SU-DHL-6 (cell line): ENCODE results near the gene SLC14A1.

Source experiments
- H2AFZ ChIP-seq: fragments of 200-600 bp; sonication (generic); 2 replicates; pipeline ENCODE4 v1.6.1; 2014; ENCODE audit warnings: low read depth, mild to moderate bottlenecking, moderate library complexity, mixed read lengths, antibody characterized with exemption, low read length; ENCODE audit not compliant: severe bottlenecking
- H3F3A ChIP-seq: fragments of 200-600 bp; shearing (Covaris generic); 2 replicates; pipeline ENCODE4 v1.6.0; 2016; ENCODE audit warnings: antibody characterized with exemption, mild to moderate bottlenecking; ENCODE audit not compliant: insufficient read depth
- H3K27ac ChIP-seq: fragments of 200-600 bp; sonication (generic); 2 replicates; pipeline ENCODE4 v1.5.1; 2016; ENCODE audit warnings: low read depth, mild to moderate bottlenecking, low read length, moderate library complexity, mixed read lengths
- H3K27me3 ChIP-seq: fragments of 200-600 bp; sonication (generic), shearing (Covaris generic); 2 replicates; pipeline ENCODE4 v1.6.0; 2014; ENCODE audit warnings: mild to moderate bottlenecking, low read length
- H3K36me3 ChIP-seq: fragments of 200-600 bp; sonication (generic); 2 replicates; pipeline ENCODE4 v1.6.1; 2014; ENCODE audit warnings: mild to moderate bottlenecking, low read length, mixed read lengths
- H3K4me2 ChIP-seq: fragments of 300-600, 200-600 bp; shearing (Covaris generic), sonication (generic); 2 replicates; pipeline ENCODE4 v1.6.0; 2014; ENCODE audit warnings: low read length, low read depth, mild to moderate bottlenecking; ENCODE audit not compliant: poor library complexity, severe bottlenecking
- H3K4me3 ChIP-seq: fragments of 200-600 bp; sonication (generic); 2 replicates; pipeline ENCODE4 v1.5.1; 2014; ENCODE audit warnings: antibody characterized with exemption, low read length, mild to moderate bottlenecking, mixed read lengths; ENCODE audit not compliant: insufficient read depth, poor library complexity, severe bottlenecking
- H3K79me2 ChIP-seq: fragments of 200-600 bp; sonication (generic); 2 replicates; pipeline ENCODE4 v1.6.1; 2014; ENCODE audit warnings: mild to moderate bottlenecking, low read length, moderate library complexity; ENCODE audit not compliant: insufficient read depth
- H3K9ac ChIP-seq: fragments of 200-600 bp; sonication (generic); 2 replicates; pipeline ENCODE4 v1.7.0; 2014; ENCODE audit warnings: mild to moderate bottlenecking, low read length
- H3K9me2 ChIP-seq: fragments of 200-600 bp; sonication (generic); replicated peaks from 2 replicates; pipeline ENCODE4 v1.6.1; 2014; ENCODE audit warnings: low read length; ENCODE audit not compliant: insufficient read depth
- H3K9me3 ChIP-seq: fragments of 200-600 bp; sonication (generic); 2 replicates; pipeline ENCODE4 v1.6.1; 2014; ENCODE audit warnings: low read length, mixed read lengths; ENCODE audit not compliant: insufficient read depth
- H4K20me1 ChIP-seq: fragments of 200-600 bp; sonication (generic); 2 replicates; pipeline ENCODE4 v1.6.1; 2014; ENCODE audit warnings: low read depth, mild to moderate bottlenecking, antibody characterized with exemption, low read length, moderate library complexity, mixed read lengths
- CTCF ChIP-seq: fragments of 200-600 bp; sonication (generic); IDR thresholded peaks from one replicate; pipeline ENCODE4 v1.5.1; 2017; ENCODE audit warnings: antibody characterized with exemption, mild to moderate bottlenecking, low read length, moderate library complexity; ENCODE audit not compliant: insufficient read depth, poor library complexity, severe bottlenecking
- EZH2phosphoT487 ChIP-seq: fragments of 200-600 bp; sonication (generic), shearing (Covaris generic); conservative IDR thresholded peaks from 2 replicates; pipeline ENCODE4 v1.6.1; 2018; ENCODE audit warnings: mild to moderate bottlenecking, antibody characterized with exemption, low read length, moderate library complexity, mixed read lengths

The SLC14A1 gene

GRCh38 chr18:45741056-45741455, 17.1 kb downstream of the SLC14A1 start:
- no peaks in the 10 kb centered on the region for H3F3A ChIP-seq
- H3K4me2 ChIP-seq = no peak overlapping the region
- no peaks in the 10 kb centered on the region for H3K9me2 ChIP-seq
- H3K36me3 ChIP-seq = no peaks in the 10 kb centered on the region
- H3K27ac ChIP-seq = no peak overlapping the region
- H3K4me3 ChIP-seq = no peak overlapping the region
- no peaks in the 10 kb centered on the region for H3K79me2 ChIP-seq
- H3K27me3 ChIP-seq = no peaks in the 10 kb centered on the region
- H3K9me3 ChIP-seq = no peaks in the 10 kb centered on the region
- no peak overlapping the region for H3K9ac ChIP-seq
- no peak for TF ChIP-seq EZH2phosphoT487
- no peak for TF ChIP-seq CTCF
- no peak overlapping the region for H2AFZ ChIP-seq
- H4K20me1 ChIP-seq = no peaks in the 10 kb centered on the region

- no peaks in the 10 kb centered on the region for H3K9me3 ChIP-seq
- H3F3A ChIP-seq = no peaks in the 10 kb centered on the region
- H3K79me2 ChIP-seq = no peaks in the 10 kb centered on the region
- H3K27ac ChIP-seq = no peak overlapping the region
- no peak overlapping the region for H3K9ac ChIP-seq
- H3K9me2 ChIP-seq = no peaks in the 10 kb centered on the region
- no peaks in the 10 kb centered on the region for H3K27me3 ChIP-seq
- no peak overlapping the region for H2AFZ ChIP-seq
- no peaks in the 10 kb centered on the region for H3K36me3 ChIP-seq
- TF ChIP-seq EZH2phosphoT487 (no peak), CTCF (no peak)
- no peak overlapping the region for H3K4me3 ChIP-seq
- no peak overlapping the region for H3K4me2 ChIP-seq
- no peaks in the 10 kb centered on the region for H4K20me1 ChIP-seq
These were observed 22.0 kb downstream of the SLC14A1 start for GRCh38 chr18:45745817-45746461.

GRCh38 chr18:45748501-45748900, 24.5 kb downstream of the SLC14A1 start:
- no peak overlapping the region for H3K9ac ChIP-seq
- no peak overlapping the region for H3K27ac ChIP-seq
- no peaks in the 10 kb centered on the region for H3K79me2 ChIP-seq
- H3K9me3 ChIP-seq = no peaks in the 10 kb centered on the region
- H3K4me3 ChIP-seq = no peak overlapping the region
- H3F3A ChIP-seq = no peaks in the 10 kb centered on the region
- no peaks in the 10 kb centered on the region for H3K9me2 ChIP-seq
- TF ChIP-seq CTCF = no peak
- no peak for TF ChIP-seq EZH2phosphoT487
- no peaks in the 10 kb centered on the region for H3K36me3 ChIP-seq
- H4K20me1 ChIP-seq = no peaks in the 10 kb centered on the region
- no peaks in the 10 kb centered on the region for H3K27me3 ChIP-seq
- no peak overlapping the region for H2AFZ ChIP-seq
- H3K4me2 ChIP-seq = no peak overlapping the region
